Activated T-helper 1 cell treated with anti-CD3 and anti-CD28 coated beads, Interleukin-2, amount 50 U/mL, for 16 hours (primary cell): Measurements from ENCODE around the gene TENT4B.

Source experiments
- DNase-seq, 2 donors: peaks; one replicate each; pipeline ENCODE4 v3.0.0-alpha.2; 2020; ENCODE audit warnings: low read depth in 1 of 2, low spot score in 1 of 2

Gene TENT4B

DNA sequence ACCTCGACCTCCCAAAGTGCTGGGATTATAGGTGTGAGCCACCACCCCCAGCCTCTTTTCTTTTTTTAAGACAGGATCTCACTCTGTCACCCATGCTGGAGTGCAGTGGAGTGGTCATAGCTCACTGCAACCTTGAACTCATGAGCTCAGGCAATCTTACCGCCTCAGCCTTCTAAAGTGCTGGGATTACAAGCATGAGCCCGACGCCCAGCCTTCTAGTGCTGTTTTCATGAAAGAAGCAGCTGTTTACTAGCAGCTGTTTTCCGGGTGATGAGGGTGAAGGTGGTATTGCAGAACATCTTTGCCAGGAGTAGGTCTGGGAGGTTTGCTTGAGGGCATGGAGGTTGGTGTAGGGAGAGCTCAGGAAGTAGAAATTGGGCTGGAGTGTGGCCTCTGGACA lies 115.2 kb downstream of the TENT4B start:
- DNase-seq, result no peak

DNA sequence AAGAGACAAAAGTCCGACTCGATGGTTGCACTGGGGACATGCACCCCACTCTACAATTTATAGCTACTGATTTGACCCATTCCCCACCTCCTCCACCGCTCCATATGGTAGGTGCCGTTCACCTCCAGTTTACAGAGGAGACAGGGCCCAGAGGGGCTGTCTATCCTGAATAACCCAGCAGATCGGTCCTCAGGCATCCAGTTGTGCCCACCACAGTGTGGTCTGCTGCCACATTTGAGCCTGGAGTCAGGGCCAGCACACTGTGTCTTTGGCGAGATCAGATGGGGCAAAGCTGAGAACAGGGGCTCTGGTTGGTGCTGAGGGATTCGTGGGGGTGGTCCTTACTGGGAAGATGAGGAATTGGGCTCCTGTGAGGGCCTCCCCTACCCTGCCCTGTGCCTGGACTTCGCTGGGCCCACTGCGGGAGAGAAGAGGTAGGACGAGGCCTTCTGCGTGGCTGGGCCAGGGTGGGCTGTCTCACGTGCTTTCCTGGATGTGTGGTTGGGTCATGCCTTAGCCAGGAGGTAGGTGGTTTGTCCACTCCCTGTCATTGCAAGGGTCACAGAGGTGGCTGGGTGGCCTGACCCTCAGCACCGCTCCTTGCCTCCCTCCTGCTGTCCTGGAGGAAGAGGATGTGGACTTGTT lies 116.1 kb downstream of the TENT4B start:
- no peak for DNase-seq

GRCh38 chr16:50269769-50270509 lies 116.8 kb downstream of the TENT4B start:
- no peak for DNase-seq

DNA sequence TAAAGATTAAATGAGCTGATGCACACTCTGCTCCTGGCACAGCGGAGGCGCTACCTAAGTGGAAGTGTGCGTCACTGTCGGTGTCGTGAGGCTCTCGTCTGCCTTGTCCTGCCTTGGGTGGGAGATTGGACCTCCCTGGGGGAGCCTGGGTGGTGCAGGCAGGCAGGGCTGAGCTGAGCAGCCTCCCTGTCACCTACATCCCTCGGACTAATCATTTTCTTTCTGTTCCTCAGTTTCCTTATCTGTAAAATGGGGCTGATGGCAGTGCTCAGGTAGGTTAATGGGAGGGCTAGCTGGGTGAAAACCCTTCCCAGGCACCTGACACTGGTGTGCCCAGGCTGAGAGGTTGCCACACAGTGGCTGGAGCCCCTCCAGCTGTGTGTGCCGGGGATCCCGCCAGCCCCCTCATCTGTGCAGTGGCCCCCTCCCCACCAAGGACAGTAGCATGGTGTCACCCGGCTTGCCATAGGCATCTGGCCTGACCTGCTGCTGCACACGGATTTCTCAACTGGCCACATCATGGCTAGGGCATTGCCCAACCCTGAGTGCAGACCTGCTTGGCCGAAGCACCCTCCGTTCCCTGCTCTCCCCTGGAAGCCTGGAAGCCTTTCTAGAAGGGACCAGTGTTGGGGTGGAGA lies 117.5 kb downstream of the TENT4B start:
- DNase-seq, result no peak

GRCh38 chr16:50271148-50272041 lies 118.3 kb downstream of the TENT4B start:
- no peak for DNase-seq

GRCh38 chr16:50272111-50272571 lies 119.0 kb downstream of the TENT4B start:
- DNase-seq, result no peak

- no peak for DNase-seq
Measured at GRCh38 chr16:50272687-50273381, 119.7 kb downstream of the TENT4B start.

DNA sequence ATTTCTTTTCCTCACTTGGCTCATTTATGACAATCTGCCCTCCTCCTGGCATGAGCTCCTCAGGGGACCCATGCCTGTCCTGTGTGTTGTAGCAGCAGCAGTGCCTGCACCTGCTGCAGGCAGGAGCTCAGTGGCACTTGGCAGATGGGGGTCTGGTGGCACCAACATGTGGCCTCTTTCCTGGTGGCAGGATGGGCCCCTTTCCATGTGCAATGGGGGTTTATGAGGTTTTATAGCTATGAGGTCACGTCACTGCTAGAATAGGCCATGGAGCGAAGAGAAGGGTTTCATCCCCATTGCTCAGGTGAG lies 120.2 kb downstream of the TENT4B start:
- DNase-seq, result no peak

- DNase-seq, result no peak
Measured at GRCh38 chr16:50273888-50274325, 120.8 kb downstream of the TENT4B start.

GRCh38 chr16:50274326-50275097 lies 121.4 kb downstream of the TENT4B start:
- peak; percentile 25 to 40 for DNase-seq

- no peak for DNase-seq
Measured at GRCh38 chr16:50275098-50275415, 122.0 kb downstream of the TENT4B start.

GRCh38 chr16:50275428-50276325 lies 122.6 kb downstream of the TENT4B start:
- DNase-seq, result no peak

DNA sequence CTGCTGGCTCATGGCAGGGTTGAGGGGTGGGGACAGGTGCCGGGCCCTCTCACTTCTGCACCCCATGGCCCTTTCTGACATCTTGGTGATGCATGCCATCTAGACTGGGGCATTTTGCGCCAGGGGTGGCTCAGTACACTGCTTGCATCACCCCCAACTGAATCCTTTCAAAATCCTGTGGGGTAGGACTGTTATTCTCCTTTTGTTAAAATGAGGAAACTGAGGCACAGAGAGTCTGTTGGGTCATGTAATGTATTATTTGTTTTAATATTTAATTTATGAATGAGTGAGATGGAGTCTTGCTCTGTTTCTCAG lies 123.2 kb downstream of the TENT4B start:
- no peak for DNase-seq

DNA sequence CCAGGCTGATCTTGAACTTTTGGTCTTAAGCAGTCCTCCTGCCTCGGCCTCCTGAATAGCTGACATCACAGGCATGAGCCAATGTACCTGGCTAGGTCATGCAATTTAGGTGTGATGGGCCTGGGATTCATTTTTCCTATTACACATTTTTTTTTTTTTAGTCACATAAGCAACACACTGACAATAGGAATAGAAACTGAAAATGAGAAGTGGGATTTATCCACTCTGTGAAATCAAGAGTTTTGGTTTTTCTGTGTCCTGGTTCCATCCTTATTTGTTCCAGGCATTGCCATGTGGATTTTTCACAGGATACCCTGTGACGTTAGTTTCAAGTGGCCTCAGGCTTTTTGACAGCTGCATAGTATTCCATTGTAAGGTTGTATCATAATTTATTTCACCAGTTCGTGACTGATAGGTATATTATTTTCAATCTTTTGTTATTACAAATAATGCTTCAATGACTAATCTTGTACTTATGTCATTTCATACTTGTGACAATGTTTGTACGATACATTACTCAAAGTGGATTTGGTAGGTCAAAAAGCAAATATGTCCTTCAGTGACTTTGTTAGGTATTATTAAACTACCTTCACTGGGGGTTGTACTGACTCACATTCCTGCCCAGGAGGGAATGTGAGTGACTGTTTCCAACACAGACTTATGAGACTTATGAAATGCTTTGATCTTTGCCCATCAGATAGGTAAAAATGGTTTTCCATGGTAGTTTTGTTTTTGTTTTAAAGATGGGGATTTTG lies 123.9 kb downstream of the TENT4B start:
- DNase-seq, result no peak

- DNase-seq, result no peak
Measured at GRCh38 chr16:50278251-50278650, 125.1 kb downstream of the TENT4B start.

DNA sequence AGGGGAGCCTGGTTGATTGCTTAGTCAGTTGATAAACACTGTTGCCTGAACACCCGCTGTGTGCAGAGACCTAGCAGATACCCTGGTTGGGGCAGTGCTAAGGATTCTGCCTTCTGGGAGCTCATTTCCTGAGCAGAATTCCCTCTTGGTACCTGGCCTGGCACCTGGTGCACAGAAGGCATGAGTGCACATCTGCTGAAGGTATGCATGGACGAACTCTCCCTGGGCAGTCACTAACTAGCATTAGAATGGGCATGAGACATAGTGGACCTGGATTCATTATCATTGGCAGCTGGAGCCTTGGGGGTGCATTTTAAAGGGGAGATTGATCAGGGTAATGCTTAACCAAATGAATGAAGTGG lies 126.4 kb downstream of the TENT4B start:
- DNase-seq, result no peak

DNA sequence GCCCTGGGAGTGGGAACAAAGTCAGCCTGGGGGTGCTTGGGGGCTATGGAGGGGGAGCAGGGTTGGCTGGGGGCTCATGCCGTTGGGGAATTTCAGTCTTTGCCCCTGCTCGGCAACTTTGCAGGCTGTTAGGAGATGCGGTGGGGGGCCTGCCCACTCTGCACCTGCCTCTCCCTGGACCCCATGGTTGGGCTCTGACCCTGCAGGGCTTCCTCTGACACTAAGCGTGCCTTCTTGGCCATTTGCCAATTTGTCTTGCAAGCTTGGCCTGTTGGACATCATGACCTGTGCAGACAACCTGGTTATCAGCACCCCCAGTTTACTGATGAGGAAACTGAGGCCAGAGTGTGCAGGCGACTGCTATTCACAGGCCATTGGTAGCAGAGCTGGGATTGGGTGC lies 127.8 kb downstream of the TENT4B start:
- DNase-seq, result no peak
